ENCODE measurements around the gene WDTC1.
A peak's percentile ranks its signal among the peaks of the same experiment; 100 is the strongest.

- TF ChIP-seq CTCF (optimal IDR thresholded peaks at IDR 0.05 in 1 of 3, IDR thresholded peaks at IDR 0.05 in 1 of 3, conservative IDR thresholded peaks at IDR 0.05 in 1 of 3; ENCODE audit: extremely low read depth in 1 of 3, insufficient read depth in 2 of 3, low read length in 3 of 3) (peak; percentile 77 to 98 (median 94)), EZH2 (IDR thresholded peaks at IDR 0.05; ENCODE audit: low read length) (no peak)
Observed at GRCh38 chr1:27357281-27358037, 123.0 kb downstream of the WDTC1 start.
